IMR-90 (cell line): ENCODE data around the gene COL28A1. TPM values are rescaled to one million over a fixed set of nuclear protein-coding genes. Genes with fewer than 3 reads are reported as not detected.

ENCODE experiments used
- polyA plus RNA-seq, 3 experiments: library from polyadenylated mRNA; depleted of rRNA; stranded (reverse); fragments of >200 nt; gene quantifications; 2 replicates each; pipeline ENCODE4 v1.2.3, GENCODE V29; 2012; ENCODE audit warnings: low replicate concordance in 1 of 3
- total RNA-seq: library from RNA; depleted of rRNA; stranded (reverse); fragments of >200 nt; gene quantifications from 2 replicates; pipeline ENCODE4 v1.2.3, GENCODE V29; 2012; rRNA removed

The COL28A1 gene
- total and polyA plus RNA-seq, 2 of the 4 experiments (the other 2 are of a cell fraction), result under 0.01 to 0.05 TPM

Other genes with a start within 250 kb of the COL28A1 start
- gene MIOS, start 31.0 kb upstream of the COL28A1 start, total RNA-seq, result 32.4 and 40.3 TPM in 2 replicates
- gene MIOS, start 31.0 kb upstream of the COL28A1 start, polyA plus RNA-seq (2012; rRNA removed), result 8.9 and 10.6 TPM in 2 replicates
- 5.2 and 9.2 TPM in 2 replicates for gene UMAD1, start 104.9 kb upstream of the COL28A1 start, total RNA-seq
- gene UMAD1, start 104.9 kb upstream of the COL28A1 start, polyA plus RNA-seq (2012; rRNA removed), result 7.6 and 8.4 TPM in 2 replicates
- 12.7 and 25.0 TPM in 2 replicates for gene RPA3, start 182.7 kb upstream of the COL28A1 start, total RNA-seq
- gene RPA3, start 182.7 kb upstream of the COL28A1 start, polyA plus RNA-seq (2012; rRNA removed), result 20.0 and 21.1 TPM in 2 replicates